H1 (cell line): ENCODE data around the gene RFXANK. TPM values are rescaled to one million over a fixed set of nuclear protein-coding genes. Genes with fewer than 3 reads are reported as not detected.

Source experiments
- CTCF ChIA-PET: fragments of 300-600 bp; sonication (Branson Sonifier 250); formaldehyde crosslinking; loops from one replicate; lab custom pipeline; 2021; ENCODE audit not compliant: partially characterized antibody; lab: Charles Lee
- POLR2A ChIA-PET: fragments of 300-600 bp; sonication (Branson Sonifier 250); formaldehyde crosslinking; loops from one replicate; lab custom pipeline; 2021; ENCODE audit warnings: inconsistent platforms; ENCODE audit not compliant: partially characterized antibody; lab: Charles Lee
- DNase-seq, 2 experiments: peaks; one replicate each; pipeline versions ENCODE4 v3.0.0 to v3.0.0-alpha.2; 2010 to 2022; ENCODE audit warnings: low spot score in 2 of 2, low read depth in 1 of 2, mixed read lengths in 1 of 2
- FAIRE-seq: peaks from 2 replicates; lab custom pipeline; 2011; peaks lifted over from hg19 to GRCh38; lab: Jason Lieb, UNC
- H2AFZ ChIP-seq: 2 replicates; pipeline ENCODE4 v1.8.1; 2012; ENCODE audit warnings: low read length, inconsistent platforms
- H2AK5ac ChIP-seq: 2 replicates; pipeline ENCODE4 v1.6.1; 2013; ENCODE audit warnings: low read depth, low read length
- H2BK120ac ChIP-seq: replicated peaks from 2 replicates; pipeline ENCODE3; 2013; ENCODE audit warnings: low read depth, low read length, inconsistent platforms
- H2BK12ac ChIP-seq: 2 replicates; pipeline ENCODE4 v1.6.1; 2013; ENCODE audit warnings: low read depth, low read length
- H2BK15ac ChIP-seq: 2 replicates; pipeline ENCODE4 v1.6.1; 2013; ENCODE audit warnings: low read length
- H2BK20ac ChIP-seq: 2 replicates; pipeline ENCODE4 v1.6.1; 2013; ENCODE audit warnings: low read length
- H2BK5ac ChIP-seq: 2 replicates; pipeline ENCODE4 v1.6.1; 2013; ENCODE audit warnings: low read depth, low read length
- H3K14ac ChIP-seq: 2 replicates; pipeline ENCODE4 v1.6.1; 2013; ENCODE audit warnings: inconsistent platforms; ENCODE audit not compliant: insufficient read length
- H3K18ac ChIP-seq: 2 replicates; pipeline ENCODE4 v1.6.1; 2013; ENCODE audit warnings: low read length; ENCODE audit errors: extremely low read depth
- H3K23ac ChIP-seq: 2 replicates; pipeline ENCODE4 v1.6.1; 2013; ENCODE audit warnings: inconsistent platforms; ENCODE audit not compliant: insufficient read length
- H3K23me2 ChIP-seq: 2 replicates; pipeline ENCODE4 v1.6.1; 2013; ENCODE audit warnings: low read depth, low read length
- H3K27ac ChIP-seq: 2 replicates; pipeline ENCODE4 v1.6.1; 2011; ENCODE audit warnings: low read depth, low read length, inconsistent platforms
- H3K27me3 ChIP-seq, 4 experiments: replicated peaks in 1 of 4; 1 replicate in 1 of 4; 2 replicates in 3 of 4; pipeline versions ENCODE4 v1.6.1 to v1.8.1; 2011 to 2013; ENCODE audit warnings: low read length in 3 of 4, mild to moderate bottlenecking in 3 of 4, inconsistent platforms in 2 of 4, mixed read lengths in 2 of 4, moderate library complexity in 1 of 4; ENCODE audit not compliant: control insufficient read depth in 3 of 4, insufficient read depth in 3 of 4; ENCODE audit errors: extremely low read depth in 1 of 4
- H3K36me3 ChIP-seq, 4 experiments: 2 replicates each; pipeline versions ENCODE4 v1.6.1 to v1.8.1; 2011 to 2013; ENCODE audit warnings: mild to moderate bottlenecking in 4 of 4, low read length in 3 of 4, moderate library complexity in 2 of 4, control low read depth in 1 of 4, inconsistent platforms in 1 of 4; ENCODE audit not compliant: insufficient read depth in 4 of 4, control insufficient read depth in 2 of 4
- H3K4ac ChIP-seq: replicated peaks from 2 replicates; pipeline ENCODE3; 2013; ENCODE audit warnings: low read length, low read depth, mixed read lengths, inconsistent platforms; ENCODE audit not compliant: insufficient read length
- H3K4me1 ChIP-seq, 4 experiments: replicated peaks in 1 of 4; 1 replicate in 1 of 4; 2 replicates in 3 of 4; pipeline versions ENCODE4 v1.6.1 to v1.8.1; 2011 to 2013; ENCODE audit warnings: low read length in 3 of 4, inconsistent platforms in 2 of 4, mixed read lengths in 1 of 4; ENCODE audit not compliant: insufficient read depth in 4 of 4, control insufficient read depth in 3 of 4
- H3K4me2 ChIP-seq, 2 experiments: 2 replicates each; pipeline versions ENCODE4 v1.6.1 to v1.8.1; 2011 to 2013; ENCODE audit warnings: low read depth in 2 of 2, low read length in 2 of 2, control low read depth in 1 of 2, inconsistent platforms in 1 of 2, mild to moderate bottlenecking in 1 of 2; ENCODE audit not compliant: insufficient read depth in 1 of 2
- H3K4me3 ChIP-seq, 4 experiments: fragments of 200-600, 300-600 bp in 1 of 4; sonication (generic), shearing (Covaris generic), sonication (Bioruptor Twin) in 1 of 4; 2 replicates each; pipeline versions ENCODE4 v1.5.1 to v1.8.1; 2011 to 2016; ENCODE audit warnings: low read length in 4 of 4, low read depth in 3 of 4, control low read depth in 2 of 4, inconsistent platforms in 2 of 4, mild to moderate bottlenecking in 2 of 4, mixed read lengths in 1 of 4, moderate library complexity in 1 of 4; ENCODE audit not compliant: insufficient read depth in 2 of 4; ENCODE audit errors: extremely low read depth in 1 of 4
- H3K56ac ChIP-seq: replicated peaks from 2 replicates; pipeline ENCODE3; 2013; ENCODE audit warnings: low read depth, mild to moderate bottlenecking, mixed read lengths, low read length, inconsistent platforms; ENCODE audit not compliant: insufficient read length
- H3K79me1 ChIP-seq: 2 replicates; pipeline ENCODE4 v1.6.1; 2013; ENCODE audit warnings: low read depth, low read length, control low read depth
- H3K79me2 ChIP-seq, 2 experiments: 2 replicates each; pipeline versions ENCODE4 v1.6.1 to v1.8.1; 2012 to 2013; ENCODE audit warnings: low read length in 2 of 2, mild to moderate bottlenecking in 2 of 2, inconsistent platforms in 1 of 2; ENCODE audit not compliant: insufficient read depth in 2 of 2, control insufficient read depth in 1 of 2
- H3K9ac ChIP-seq, 4 experiments: replicated peaks in 1 of 4; 1 replicate in 1 of 4; 2 replicates in 3 of 4; pipeline versions ENCODE4 v1.6.1 to v1.8.1; 2011 to 2013; ENCODE audit warnings: low read depth in 3 of 4, low read length in 3 of 4, control low read depth in 2 of 4, mild to moderate bottlenecking in 2 of 4, moderate library complexity in 2 of 4, inconsistent platforms in 1 of 4; ENCODE audit errors: extremely low read depth in 1 of 4
- H3K9me3 ChIP-seq, 2 experiments: 2 replicates each; pipeline versions ENCODE4 v1.6.1 to v1.8.1; 2012 to 2013; ENCODE audit warnings: mild to moderate bottlenecking in 2 of 2, moderate library complexity in 2 of 2, control low read depth in 1 of 2, inconsistent platforms in 1 of 2, low read depth in 1 of 2, low read length in 1 of 2, mixed read lengths in 1 of 2; ENCODE audit not compliant: insufficient read depth in 2 of 2
- H4K20me1 ChIP-seq, 2 experiments: replicated peaks in 1 of 2; 2 replicates each; pipeline versions ENCODE3 to v1.8.1; 2011 to 2013; ENCODE audit warnings: inconsistent platforms in 2 of 2, low read length in 2 of 2, mild to moderate bottlenecking in 1 of 2; ENCODE audit not compliant: insufficient read depth in 2 of 2, control insufficient read depth in 1 of 2
- H4K5ac ChIP-seq: 2 replicates; pipeline ENCODE4 v1.6.1; 2013; ENCODE audit warnings: low read length, low read depth, mixed read lengths, inconsistent platforms; ENCODE audit not compliant: insufficient read length
- H4K8ac ChIP-seq: 2 replicates; pipeline ENCODE4 v1.8.0; 2013; ENCODE audit warnings: mild to moderate bottlenecking, moderate library complexity, low read length, inconsistent platforms; ENCODE audit not compliant: insufficient read depth; ENCODE audit errors: extremely low read depth
- H4K91ac ChIP-seq: replicated peaks from 2 replicates; pipeline ENCODE3; 2013; ENCODE audit warnings: low read length, mixed read lengths, inconsistent platforms; ENCODE audit not compliant: insufficient read length
- CBX8 ChIP-seq: fragments of 300-800, 300-1000 bp; sonication (generic); IDR thresholded peaks from 2 replicates; pipeline ENCODE4 v1.7.1; 2016; ENCODE audit warnings: low read depth, low read length, borderline replicate concordance
- CREB1 ChIP-seq: IDR thresholded peaks from 2 replicates; pipeline ENCODE4 v1.6.1; 2012; ENCODE audit warnings: inconsistent platforms
- CTBP2 ChIP-seq: IDR thresholded peaks from 2 replicates; pipeline ENCODE4 v1.7.0; 2011; ENCODE audit warnings: borderline replicate concordance, mild to moderate bottlenecking, moderate library complexity, mixed read lengths, low read length; ENCODE audit not compliant: insufficient read depth, insufficient read length
- E2F6 ChIP-seq: IDR thresholded peaks from 2 replicates; pipeline ENCODE4 v1.6.1; 2012; ENCODE audit warnings: inconsistent platforms
- GABPA ChIP-seq: IDR thresholded peaks from 2 replicates; pipeline ENCODE4 v1.6.1; 2011; ENCODE audit warnings: mild to moderate bottlenecking, low read length, moderate library complexity, borderline replicate concordance; ENCODE audit not compliant: insufficient read depth
- KDM1A ChIP-seq: fragments of 200-600, 300-600 bp; sonication (generic); IDR thresholded peaks from 2 replicates; pipeline ENCODE4 v1.7.1; 2016; ENCODE audit warnings: mild to moderate bottlenecking, low read length, borderline replicate concordance
- PHF8 ChIP-seq: fragments of 200-600 bp; sonication (generic); conservative IDR thresholded peaks from 2 replicates; pipeline ENCODE4 v1.7.1; 2012; ENCODE audit warnings: low read depth, mild to moderate bottlenecking, inconsistent platforms, low read length, moderate library complexity
- RNF2 ChIP-seq: fragments of 200-900, 300-1000 bp; sonication (generic); IDR thresholded peaks from 2 replicates; pipeline ENCODE4 v1.7.1; 2016; ENCODE audit warnings: borderline replicate concordance, low read depth, mild to moderate bottlenecking, antibody characterized with exemption, low read length; ENCODE audit not compliant: poor library complexity, severe bottlenecking; ENCODE audit errors: missing control alignments
- SAP30 ChIP-seq: fragments of 300-600 bp; sonication (generic); IDR thresholded peaks from 2 replicates; pipeline ENCODE4 v1.7.1; 2012; ENCODE audit warnings: low read length, moderate library complexity, mild to moderate bottlenecking, inconsistent platforms; ENCODE audit not compliant: insufficient read depth, insufficient replicate concordance
- SP1 ChIP-seq: IDR thresholded peaks from 2 replicates; pipeline ENCODE4 v1.6.1; 2011; ENCODE audit warnings: low read depth, low read length
- TEAD4 ChIP-seq: IDR thresholded peaks from 2 replicates; pipeline ENCODE4 v1.6.1; 2012; ENCODE audit warnings: low read depth, low read length, inconsistent platforms, mixed read lengths
- WGBS, 2 experiments: shearing (Covaris generic) in 1 of 2; methylation state at CpG; one replicate each; pipeline versions ENCODE4 v1.1.6 to v1.1.7; 2013 to 2015; ENCODE audit warnings: low lambda C conversion rate in 2 of 2, mixed read lengths in 2 of 2, inconsistent platforms in 1 of 2, low coverage in 1 of 2, missing lambda C conversion rate in 1 of 2; ENCODE audit not compliant: insufficient replicate concordance in 2 of 2, insufficient coverage in 1 of 2, insufficient read length in 1 of 2; ENCODE audit errors: extremely low coverage in 1 of 2, missing lambda C conversion rate in 1 of 2; 5-methylcytosine and 5-hydroxymethylcytosine counted together
- polyA plus RNA-seq, 7 experiments: library from polyadenylated mRNA; depleted of rRNA in 3 of 7; stranded (reverse) in 5 of 7; unstranded in 2 of 7; fragments of >200 nt in 5 of 7; fragments of 200-250 nt in 2 of 7; gene quantifications; 1 replicate in 5 of 7; 2 replicates in 1 of 7; 4 replicates in 1 of 7; pipeline versions ENCODE4 v1.2.1 to v1.2.3, GENCODE V29; 2011 to 2013; ENCODE audit warnings: missing spikeins in 2 of 7, mixed read lengths in 2 of 7
- total RNA-seq: library from RNA; stranded (reverse); fragmentation: NEBNext Ultra II Directional; extraction: Animal tissue kit (Norgen Biotek cat#: 25700); gene quantifications from 2 replicates; pipeline ENCODE4 v1.2.1, GENCODE V29; 2021
- TF ChIP-seq, protein P1 (sequence below): IDR thresholded peaks from 2 replicates; pipeline ENCODE4 v1.6.1; 2011; ENCODE audit warnings: low read depth, mild to moderate bottlenecking, low read length; ENCODE audit not compliant: insufficient read depth

The RFXANK gene
- total and polyA plus RNA-seq, 2 of the 8 experiments (the other 6 are each of a cell fraction or from before 2014, with no cell fraction given) = 72.9 to 87.5 TPM

DNA sequence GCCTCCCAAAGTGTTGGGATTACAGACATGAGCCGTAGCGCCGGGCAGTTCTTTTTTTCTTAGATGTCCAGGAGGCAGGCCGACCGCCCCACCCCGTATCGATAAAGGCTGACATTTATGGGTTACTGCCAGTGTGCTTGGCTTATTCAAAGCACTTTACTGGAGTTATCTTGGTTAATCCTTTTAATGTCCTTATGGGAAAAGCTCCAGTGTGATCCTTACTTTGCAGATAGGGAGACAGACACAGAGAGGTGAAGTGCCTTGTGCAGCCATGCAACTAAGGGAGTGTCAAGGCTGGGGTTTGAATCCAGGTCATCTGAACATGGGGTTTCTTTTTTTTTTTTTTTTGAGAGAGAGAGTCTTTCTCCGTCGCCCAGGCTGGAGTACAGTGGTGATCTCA lies 38.9 kb downstream of the RFXANK start:
- no peak overlapping the region for H3K4me2 ChIP-seq
- H4K5ac ChIP-seq = no peak overlapping the region
- no peak overlapping the region for H2BK120ac ChIP-seq
- H3K23ac ChIP-seq = no peak overlapping the region
- no peak overlapping the region for H2AFZ ChIP-seq
- H4K20me1 ChIP-seq = no peaks in the 10 kb centered on the region
- no peak overlapping the region for H2BK12ac ChIP-seq
- 96% methylated on average over 7 of the region's 9 CpGs; no CpG with 5 or more reads in 1 of the 2 experiments for WGBS, 2 experiments
- peaks cover 7 to 13% of the 10 kb centered on the region in 2 experiments for H3K9me3 ChIP-seq
- H2BK20ac ChIP-seq = no peak overlapping the region
- H3K4me3 ChIP-seq = no peak overlapping the region
- FAIRE-seq (no peak), DNase-seq (no peak)
- no peak overlapping the region for H4K8ac ChIP-seq
- H3K4me1 ChIP-seq = peaks cover 0 to 3% (median 2%) of the 10 kb centered on the region in 4 experiments; a peak in 3 of 7 replicates
- no peaks in the 10 kb centered on the region for H3K79me2 ChIP-seq
- no peak overlapping the region for H3K14ac ChIP-seq
- no peak overlapping the region for H3K4ac ChIP-seq
- H2AK5ac ChIP-seq = no peak overlapping the region
- no peaks in the 10 kb centered on the region; a peak in 1 of 7 replicates for H3K27me3 ChIP-seq
- no peaks in the 10 kb centered on the region for H3K23me2 ChIP-seq
- H3K9ac ChIP-seq = no peak overlapping the region
- no peak overlapping the region for H2BK5ac ChIP-seq
- ChIA-PET POLR2A (interaction anchor here (0.7 to 1.9 kb wide), 2 partner anchors 38 to 107 kb away, joined by 3 to 5 read pairs; no protein-coding TSS in a partner anchor), CTCF (interaction anchor here (0.6 to 1.8 kb wide), 3 partner anchors 10 to 28 kb away, joined by 3 to 6 read pairs (median 4); partner anchors contain the start of gene NR2C2AP)
- no peak overlapping the region for H2BK15ac ChIP-seq
- no peak overlapping the region for H3K27ac ChIP-seq
- no peaks in the 10 kb centered on the region for H3K79me1 ChIP-seq
- H3K36me3 ChIP-seq = no peaks in the 10 kb centered on the region
- no peak overlapping the region for H4K91ac ChIP-seq
- no peak overlapping the region for H3K56ac ChIP-seq
- H3K18ac ChIP-seq = no peak overlapping the region
- no peak for TF ChIP-seq SAP30
- TF ChIP-seq, protein P1, sequence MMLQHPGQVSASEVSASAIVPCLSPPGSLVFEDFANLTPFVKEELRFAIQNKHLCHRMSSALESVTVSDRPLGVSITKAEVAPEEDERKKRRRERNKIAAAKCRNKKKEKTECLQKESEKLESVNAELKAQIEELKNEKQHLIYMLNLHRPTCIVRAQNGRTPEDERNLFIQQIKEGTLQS = no peak
- no peak for TF ChIP-seq E2F6
- TF ChIP-seq RNF2 = no peak
- no peak for TF ChIP-seq GABPA
- TF ChIP-seq CTBP2 = no peak
- TF ChIP-seq SP1 = no peak
- TF ChIP-seq PHF8 = no peak
- no peak for TF ChIP-seq CREB1
- TF ChIP-seq TEAD4 = no peak
- no peak for TF ChIP-seq KDM1A
- no peak for TF ChIP-seq CBX8
